CD14-positive monocyte (primary cell): ENCODE results near the gene SCGB1C1. TPM values are rescaled to one million over a fixed set of nuclear protein-coding genes. Genes with fewer than 3 reads are reported as not detected.

Experiments
- DNase-seq, 3 donors: peaks; one replicate each; pipeline ENCODE4 v3.0.0-alpha.2; 2011 to 2022
- H2AFZ ChIP-seq: 2 replicates; pipeline ENCODE4 v1.6.0; 2012; ENCODE audit warnings: mild to moderate bottlenecking, low read depth, low read length, inconsistent platforms; ENCODE audit not compliant: insufficient read depth, poor library complexity, severe bottlenecking
- H3K27ac ChIP-seq, 2 donors: 1 replicate in 1 of 2; 2 replicates in 1 of 2; pipeline ENCODE4 v1.5.1; 2012 to 2013; ENCODE audit warnings: low read length in 2 of 2, control low read depth in 1 of 2, inconsistent platforms in 1 of 2, low read depth in 1 of 2, mild to moderate bottlenecking in 1 of 2
- H3K27me3 ChIP-seq, 2 donors: one replicate each; pipeline versions ENCODE4 v1.6.0 to v1.6.1; 2011 to 2013; ENCODE audit warnings: low read length in 2 of 2; ENCODE audit not compliant: control insufficient read depth in 2 of 2, insufficient read depth in 2 of 2
- H3K36me3 ChIP-seq, 2 donors: replicated peaks in 1 of 2; 1 replicate in 1 of 2; 2 replicates in 1 of 2; pipeline versions ENCODE4 v1.5.1 to v1.6.1; 2012 to 2013; ENCODE audit warnings: low read length in 2 of 2, control low read depth in 1 of 2, inconsistent platforms in 1 of 2, mild to moderate bottlenecking in 1 of 2; ENCODE audit not compliant: insufficient read depth in 2 of 2, control insufficient read depth in 1 of 2
- H3K4me1 ChIP-seq, 2 donors: 1 replicate in 1 of 2; 2 replicates in 1 of 2; pipeline versions ENCODE4 v1.5.1 to v1.6.1; 2012 to 2013; ENCODE audit warnings: low read length in 2 of 2, control low read depth in 1 of 2, inconsistent platforms in 1 of 2, mild to moderate bottlenecking in 1 of 2, moderate library complexity in 1 of 2; ENCODE audit not compliant: insufficient read depth in 2 of 2, control insufficient read depth in 1 of 2
- H3K4me2 ChIP-seq: replicated peaks from 2 replicates; pipeline ENCODE3; 2012; ENCODE audit warnings: low read length, moderate library complexity, mild to moderate bottlenecking; ENCODE audit not compliant: poor library complexity, severe bottlenecking; ENCODE audit errors: extremely low read depth
- H3K4me3 ChIP-seq, 3 experiments: fragments of 200-600 bp in 1 of 3; sonication (generic) in 1 of 3; replicated peaks in 1 of 3; 1 replicate in 2 of 3; 2 replicates in 1 of 3; pipeline ENCODE4 v1.5.1; 2011 to 2013; ENCODE audit warnings: low read length in 3 of 3, mild to moderate bottlenecking in 3 of 3, control low read depth in 2 of 3, low read depth in 2 of 3, inconsistent platforms in 1 of 3, moderate library complexity in 1 of 3
- H3K79me2 ChIP-seq: 2 replicates; pipeline ENCODE4 v1.6.0; 2012; ENCODE audit warnings: mild to moderate bottlenecking, control low read depth, inconsistent platforms, low read length, moderate library complexity; ENCODE audit not compliant: insufficient read depth
- H3K9ac ChIP-seq: 2 replicates; pipeline ENCODE4 v1.6.0; 2017; ENCODE audit warnings: low read length, mild to moderate bottlenecking; ENCODE audit not compliant: insufficient read depth, poor library complexity, severe bottlenecking
- H3K9me3 ChIP-seq, 2 donors: replicated peaks in 1 of 2; 1 replicate in 1 of 2; 2 replicates in 1 of 2; pipeline versions ENCODE4 v1.5.1 to v1.6.1; 2012 to 2013; ENCODE audit warnings: low read length in 2 of 2, control low read depth in 1 of 2; ENCODE audit not compliant: control insufficient read depth in 1 of 2, insufficient read depth in 1 of 2
- H4K20me1 ChIP-seq: 2 replicates; pipeline ENCODE4 v1.6.0; 2012; ENCODE audit warnings: mild to moderate bottlenecking, low read length, control low read depth, moderate library complexity; ENCODE audit not compliant: insufficient read depth
- H3K27ac Mint-ChIP-seq, 7 donors: one replicate each; pipeline ENCODE4 v1.8.0; 2020; ENCODE audit warnings: mild to moderate bottlenecking in 7 of 7, mixed read lengths in 7 of 7, moderate library complexity in 6 of 7, inconsistent platforms in 2 of 7
- H3K27me3 Mint-ChIP-seq, 3 donors: one replicate each; pipeline ENCODE4 v1.8.0; 2021 to 2022; ENCODE audit warnings: low read depth in 3 of 3, mild to moderate bottlenecking in 3 of 3, mixed read lengths in 3 of 3, moderate library complexity in 3 of 3, inconsistent platforms in 1 of 3
- H3K36me3 Mint-ChIP-seq, 2 donors: one replicate each; pipeline ENCODE4 v1.8.0; 2020; ENCODE audit warnings: mixed read lengths in 2 of 2, inconsistent platforms in 1 of 2, mild to moderate bottlenecking in 1 of 2
- H3K4me1 Mint-ChIP-seq: one replicate; pipeline ENCODE4 v1.8.0; 2020; ENCODE audit warnings: mild to moderate bottlenecking, mixed read lengths
- H3K4me3 Mint-ChIP-seq, 2 donors: one replicate each; pipeline ENCODE4 v1.8.0; 2020; ENCODE audit warnings: mild to moderate bottlenecking in 2 of 2, mixed read lengths in 2 of 2, moderate library complexity in 1 of 2
- H3K9me3 Mint-ChIP-seq, 7 donors: one replicate each; pipeline ENCODE4 v1.8.0; 2020 to 2022; ENCODE audit warnings: mixed read lengths in 7 of 7, mild to moderate bottlenecking in 6 of 7, moderate library complexity in 6 of 7, inconsistent platforms in 2 of 7
- WGBS: methylation state at CpG from one replicate; pipeline ENCODE4 v1.1.5; 2013; ENCODE audit warnings: missing lambda C conversion rate; ENCODE audit not compliant: insufficient coverage; 5-methylcytosine and 5-hydroxymethylcytosine counted together
- intact Hi-C, 2 donors: fragments of 100-400 bp; cut with micrococcal nuclease; formaldehyde crosslinking; loops; one replicate each; pipeline versions ENCODE4 v1.15.0 to v1.15.1; 2023
- polyA plus RNA-seq, 3 donors: library from polyadenylated mRNA; depleted of rRNA in 1 of 3; unstranded in 2 of 3; stranded (reverse) in 1 of 3; fragments of 300-500 nt in 2 of 3; fragments of >200 nt in 1 of 3; fragmentation: Illumina TruSeq in 2 of 3; gene quantifications; 1 replicate in 2 of 3; 2 replicates in 1 of 3; pipeline ENCODE4 v1.2.3, GENCODE V29; 2012 to 2021
- TF ChIP-seq, protein P1 (sequence below): fragments of 200-600 bp; IDR thresholded peaks from one replicate; pipeline ENCODE4 v1.8.0; 2022; ENCODE audit warnings: antibody characterized with exemption, mild to moderate bottlenecking

SCGB1C1 gene
- polyA plus RNA-seq, 3 donors: not detected

DNA sequence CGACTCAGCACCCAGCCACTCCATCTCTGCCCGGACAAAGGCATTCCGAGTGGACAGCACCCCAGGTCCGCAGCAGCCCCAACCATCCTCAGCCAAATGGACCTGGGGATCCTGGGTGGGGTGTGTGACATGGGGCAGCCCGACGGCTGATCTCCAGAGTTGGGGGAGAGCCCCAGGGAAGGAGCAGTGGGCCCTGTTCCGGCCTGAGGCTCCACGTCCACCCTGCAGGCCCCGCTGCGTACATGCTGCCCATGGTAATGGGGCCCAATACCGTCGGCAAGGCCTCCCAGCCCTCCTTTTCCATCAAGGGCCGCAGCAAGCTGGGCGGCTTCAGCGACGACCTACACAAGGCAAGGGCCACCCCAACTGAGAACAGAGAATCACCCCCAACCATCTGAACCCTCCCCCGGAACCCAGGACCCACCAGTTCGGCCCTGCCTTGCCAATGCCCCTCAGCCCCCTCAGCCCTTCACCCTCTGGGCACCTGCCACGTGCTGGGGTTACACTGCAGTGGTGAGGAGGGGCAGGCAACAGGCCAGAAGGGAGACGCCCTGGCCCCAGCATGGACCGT, 5.4 kb downstream of the SCGB1C1 start:
- Mint-ChIP-seq H3K4me1 (peaks cover 22% of the 10 kb centered on the region), H3K36me3 (peaks cover 13 to 20% of the 10 kb centered on the region in 2 donors), H3K27ac (peak overlapping the region in 2 of 7 donors; percentile 31 to 77), H3K4me3 (no peak overlapping the region), H3K9me3 (peaks cover 0 to 2% (median 0%) of the 10 kb centered on the region in 7 donors), H3K27me3 (peaks cover 4 to 13% (median 9%) of the 10 kb centered on the region in 3 donors)
- H3K9me3 ChIP-seq: no peaks in the 10 kb centered on the region
- WGBS: 91% methylated on average over 14 of the region's 21 CpGs
- H3K4me3 ChIP-seq: no peak overlapping the region
- no peak overlapping the region for H3K4me2 ChIP-seq
- no peak overlapping the region for H3K9ac ChIP-seq
- no peak overlapping the region for H3K27ac ChIP-seq
- no peaks in the 10 kb centered on the region for H3K79me2 ChIP-seq
- intact Hi-C loops: no loop called here
- peaks cover 15% of the 10 kb centered on the region for H4K20me1 ChIP-seq
- peaks cover 0 to 1% of the 10 kb centered on the region in 2 donors for H3K27me3 ChIP-seq
- peaks cover 0 to 4% of the 10 kb centered on the region in 2 donors for H3K36me3 ChIP-seq
- H3K4me1 ChIP-seq: peaks cover 21 to 24% of the 10 kb centered on the region in 2 donors
- TF ChIP-seq, protein P1, sequence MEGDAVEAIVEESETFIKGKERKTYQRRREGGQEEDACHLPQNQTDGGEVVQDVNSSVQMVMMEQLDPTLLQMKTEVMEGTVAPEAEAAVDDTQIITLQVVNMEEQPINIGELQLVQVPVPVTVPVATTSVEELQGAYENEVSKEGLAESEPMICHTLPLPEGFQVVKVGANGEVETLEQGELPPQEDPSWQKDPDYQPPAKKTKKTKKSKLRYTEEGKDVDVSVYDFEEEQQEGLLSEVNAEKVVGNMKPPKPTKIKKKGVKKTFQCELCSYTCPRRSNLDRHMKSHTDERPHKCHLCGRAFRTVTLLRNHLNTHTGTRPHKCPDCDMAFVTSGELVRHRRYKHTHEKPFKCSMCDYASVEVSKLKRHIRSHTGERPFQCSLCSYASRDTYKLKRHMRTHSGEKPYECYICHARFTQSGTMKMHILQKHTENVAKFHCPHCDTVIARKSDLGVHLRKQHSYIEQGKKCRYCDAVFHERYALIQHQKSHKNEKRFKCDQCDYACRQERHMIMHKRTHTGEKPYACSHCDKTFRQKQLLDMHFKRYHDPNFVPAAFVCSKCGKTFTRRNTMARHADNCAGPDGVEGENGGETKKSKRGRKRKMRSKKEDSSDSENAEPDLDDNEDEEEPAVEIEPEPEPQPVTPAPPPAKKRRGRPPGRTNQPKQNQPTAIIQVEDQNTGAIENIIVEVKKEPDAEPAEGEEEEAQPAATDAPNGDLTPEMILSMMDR: no peak
- DNase-seq: no peak
- H2AFZ ChIP-seq: no peak overlapping the region

DNA sequence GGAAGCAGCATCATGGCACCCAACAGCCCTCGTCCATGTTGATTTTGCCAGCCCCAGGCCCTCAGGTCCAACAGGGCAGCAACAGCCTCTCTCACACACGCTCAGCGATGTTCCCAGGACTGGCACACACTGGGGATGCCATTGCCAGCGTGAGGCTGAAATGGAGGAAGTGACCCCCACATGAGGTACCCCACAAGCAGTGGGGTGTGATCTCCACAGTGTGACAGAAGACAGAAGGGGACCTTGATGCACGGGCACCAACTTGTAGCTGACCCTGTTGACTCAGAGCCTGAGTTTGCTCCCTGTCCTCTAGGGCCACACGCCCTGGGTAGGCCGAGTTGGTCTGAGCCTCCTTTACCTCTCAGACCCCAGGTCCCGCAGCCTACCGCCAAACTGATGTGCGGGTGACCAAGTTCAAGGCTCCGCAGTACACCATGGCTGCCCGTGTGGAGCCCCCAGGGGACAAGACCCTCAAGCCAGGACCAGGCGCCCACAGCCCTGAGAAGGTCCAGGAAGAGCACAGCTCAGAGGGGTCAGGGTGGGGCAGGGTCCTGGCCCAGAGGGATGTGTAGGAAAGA, 6.2 kb downstream of the SCGB1C1 start:
- Histone ChIP-seq H3K36me3 (peaks cover 0 to 12% of the 10 kb centered on the region in 2 donors), H3K4me1 (peaks cover 21 to 28% of the 10 kb centered on the region in 2 donors), H2AFZ (no peak overlapping the region), H3K27me3 (no peaks in the 10 kb centered on the region), H4K20me1 (peaks cover 23% of the 10 kb centered on the region), H3K9ac (no peak overlapping the region), H3K4me3 (no peak overlapping the region), H3K79me2 (peaks cover 4% of the 10 kb centered on the region), H3K9me3 (no peaks in the 10 kb centered on the region), H3K27ac (no peak overlapping the region), H3K4me2 (no peak overlapping the region)
- DNase-seq: no peak
- Mint-ChIP-seq H3K27ac (no peak overlapping the region), H3K36me3 (peaks cover 21 to 27% of the 10 kb centered on the region in 2 donors), H3K4me3 (no peak overlapping the region), H3K4me1 (peaks cover 29% of the 10 kb centered on the region), H3K27me3 (peaks cover 4 to 9% (median 5%) of the 10 kb centered on the region in 3 donors), H3K9me3 (peaks cover 0 to 2% (median 0%) of the 10 kb centered on the region in 7 donors)
- intact Hi-C loops: no loop called here
- 79% methylated on average over 8 of the region's 13 CpGs for WGBS
- TF ChIP-seq, protein P1: no peak
